A375 (cell line): Measurements from ENCODE around the gene CPVL. TPM values are rescaled to one million over a fixed set of nuclear protein-coding genes. Genes with fewer than 3 reads are reported as not detected.

Experiments
- total RNA-seq: library from RNA; depleted of rRNA; stranded (reverse); fragments of >200 nt; shearing (Covaris generic); gene quantifications from 2 replicates; pipeline ENCODE4 v1.2.3, GENCODE V29; 2014; rRNA removed

Gene CPVL
- 12.3 and 13.3 TPM in 2 replicates for total RNA-seq

DNA sequence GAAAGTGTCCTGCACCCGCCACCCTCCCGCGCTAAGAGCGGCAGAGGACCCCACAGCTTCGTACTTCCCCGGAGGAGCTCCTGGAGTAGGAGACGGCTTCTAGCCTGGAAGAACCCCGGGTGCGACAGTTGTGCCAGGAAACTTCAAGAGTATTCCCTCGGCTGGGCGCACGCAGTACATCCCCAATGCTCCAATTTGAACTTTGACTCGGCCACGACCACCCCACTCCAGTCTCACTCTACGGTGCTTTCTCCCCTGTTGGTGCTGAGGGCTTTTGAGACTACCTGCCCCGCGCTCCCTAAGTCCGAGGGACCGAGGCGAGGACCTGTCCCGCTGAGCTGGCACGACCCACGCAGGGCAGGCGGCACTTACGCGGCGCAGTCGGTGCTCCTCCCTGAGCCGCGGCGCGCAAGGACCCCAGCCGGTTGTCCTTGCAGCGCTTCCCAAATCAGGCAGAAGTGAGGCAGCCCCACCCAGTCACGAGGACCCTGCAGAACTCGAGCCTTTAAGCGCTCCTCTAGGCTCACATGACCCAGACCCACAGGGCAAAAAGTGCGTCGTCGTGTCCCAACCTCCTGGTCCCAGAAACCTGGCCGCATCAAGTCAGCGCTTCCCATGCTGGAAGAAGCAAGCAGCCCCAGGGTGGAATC lies at the start of gene CPVL:
Gene CPVL, minus strand, starts transcription at position 481 of the 650 bp plus-strand sequence. CDS start 25,476 bp downstream, outside the sequence.

DNA sequence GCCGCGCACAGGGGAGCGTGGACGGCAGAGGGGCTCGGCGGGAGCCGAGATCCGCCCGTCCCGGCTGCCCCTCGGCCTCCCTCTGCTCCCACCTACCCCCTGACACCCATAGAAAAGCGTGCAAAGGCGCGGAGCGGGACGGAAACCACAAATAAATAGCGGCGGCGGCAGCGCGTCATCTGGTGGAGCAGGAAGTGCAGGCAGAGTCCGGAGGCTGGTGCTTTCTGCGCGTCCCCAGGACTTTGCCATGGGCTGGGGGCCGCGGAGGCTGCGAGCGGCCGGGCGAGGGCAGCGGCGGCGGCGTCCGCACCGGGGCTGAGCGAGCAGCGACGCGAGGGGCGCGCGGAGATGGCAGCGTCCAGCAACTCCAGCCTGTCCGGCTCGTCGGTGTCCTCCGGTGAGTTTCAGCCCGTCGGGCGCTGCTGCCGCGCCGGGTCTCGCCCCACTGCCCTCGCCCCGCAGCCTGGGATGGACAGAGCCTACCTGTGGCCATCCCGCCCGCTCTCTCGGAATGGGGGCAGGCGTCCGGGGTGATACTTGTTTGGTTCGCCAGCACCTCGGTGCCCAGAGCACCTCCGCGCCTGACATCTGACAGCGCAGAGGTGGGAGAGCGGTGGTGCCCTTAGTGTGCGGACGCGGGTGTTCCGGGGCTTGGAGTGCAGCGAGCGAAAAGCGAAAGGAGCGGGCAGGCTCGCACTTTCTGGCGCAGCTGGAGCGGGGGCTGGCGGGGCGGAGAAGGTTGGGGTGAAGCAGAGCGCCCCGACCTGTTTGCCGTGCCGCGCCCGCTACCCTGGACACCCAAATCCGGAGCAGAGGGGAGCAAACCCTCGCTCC lies 48.5 kb upstream of the CPVL start, which contains the start of gene CHN2:
Gene CHN2, plus strand, starts transcription at position 182 of the 834 bp plus-strand sequence.

DNA sequence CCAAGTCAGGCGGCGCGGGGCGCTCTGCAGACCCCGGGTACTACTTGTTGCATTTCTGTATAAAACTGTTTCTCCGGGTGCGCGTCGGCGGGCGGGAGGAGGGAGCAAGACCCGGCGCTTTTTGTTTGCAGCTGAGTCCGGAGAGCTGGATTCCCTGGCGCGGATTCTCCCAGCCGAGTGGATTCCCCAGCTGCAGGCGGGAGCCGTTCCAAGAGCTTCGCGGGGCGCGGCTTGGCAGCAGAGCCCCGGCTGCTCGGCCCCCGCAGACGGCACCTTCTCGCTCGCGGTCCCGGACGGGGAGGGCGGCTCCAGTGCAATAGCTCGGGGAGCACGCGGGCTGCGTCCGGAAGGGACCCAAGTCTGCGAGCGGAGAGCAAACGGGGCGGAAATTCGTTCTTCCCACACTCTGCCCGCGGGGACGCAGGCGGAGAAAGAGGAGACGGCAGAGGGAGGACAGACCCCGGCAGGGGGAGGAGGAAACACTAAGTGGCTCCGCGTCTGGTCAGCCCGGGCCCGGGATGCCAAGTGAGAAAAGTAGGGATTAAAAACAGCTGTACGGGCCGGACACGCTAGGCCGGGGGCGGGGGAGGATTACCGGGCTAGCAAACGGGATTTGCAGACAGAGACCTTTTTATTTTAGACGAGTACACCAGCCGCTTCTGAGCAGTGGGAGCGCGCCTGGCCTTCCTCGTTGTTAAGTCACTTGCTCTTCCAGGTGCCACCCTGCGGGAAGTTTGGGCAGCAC lies 187.9 kb downstream of the CPVL start, which contains the start of gene TRIL:
Gene TRIL, minus strand, starts transcription at position 96 of the 745 bp plus-strand sequence. CDS start 284 bp downstream, outside the sequence.

Other genes starting within 250 kb of the CPVL start
- 0.37 and 0.49 TPM in 2 replicates for gene TRIL, start 188.2 kb downstream of the CPVL start, total RNA-seq
- 0.79 and 5.9 TPM in 2 replicates for gene CHN2, start 48.2 kb upstream of the CPVL start, total RNA-seq